GM19324 (cell line): ENCODE results near the gene CD2AP.
"Not testable (repeated sequence)": the region's sequence is repeated elsewhere in the genome, so short reads cannot be mapped to it uniquely, and the experiment has no call there.

ENCODE experiments used
- ATAC-seq: cut with Tn5 transposase; IDR thresholded peaks from one replicate; pipeline ENCODE4 v1.9.1; 2021; ENCODE audit warnings: mild to moderate bottlenecking, moderate library complexity; ENCODE audit not compliant: unreplicated experiment, low FRiP score

Gene CD2AP

DNA sequence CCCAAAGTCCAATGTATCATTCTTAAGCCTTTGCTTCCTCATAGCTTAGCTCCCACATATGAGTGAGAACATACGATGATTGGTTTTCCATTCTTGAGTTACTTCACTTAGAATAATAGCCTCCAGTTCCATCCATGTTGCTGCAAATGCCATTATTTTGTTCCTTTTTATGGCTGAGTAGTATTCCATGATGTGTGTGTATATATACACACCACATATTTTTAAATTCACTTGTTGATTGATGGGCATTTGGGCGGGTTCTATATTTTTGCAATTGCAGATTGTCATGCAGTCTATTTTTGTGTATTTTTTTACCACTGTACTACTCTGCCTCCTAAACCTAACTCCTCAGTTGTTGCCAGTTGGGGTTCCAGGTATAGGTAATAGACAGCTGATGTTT lies 74.7 kb downstream of the CD2AP start:
- ATAC-seq = no peak

- ATAC-seq = not testable (repeated sequence)
These were observed 75.7 kb downstream of the CD2AP start for GRCh38 chr6:47553243-47553642.

- ATAC-seq = not testable (repeated sequence)
These were observed 78.9 kb downstream of the CD2AP start for GRCh38 chr6:47556459-47556858.

- no peak for ATAC-seq
These were observed 85.6 kb downstream of the CD2AP start for GRCh38 chr6:47563162-47563561.

GRCh38 chr6:47566602-47567001 lies 89.0 kb downstream of the CD2AP start:
- ATAC-seq = not testable (repeated sequence)

DNA sequence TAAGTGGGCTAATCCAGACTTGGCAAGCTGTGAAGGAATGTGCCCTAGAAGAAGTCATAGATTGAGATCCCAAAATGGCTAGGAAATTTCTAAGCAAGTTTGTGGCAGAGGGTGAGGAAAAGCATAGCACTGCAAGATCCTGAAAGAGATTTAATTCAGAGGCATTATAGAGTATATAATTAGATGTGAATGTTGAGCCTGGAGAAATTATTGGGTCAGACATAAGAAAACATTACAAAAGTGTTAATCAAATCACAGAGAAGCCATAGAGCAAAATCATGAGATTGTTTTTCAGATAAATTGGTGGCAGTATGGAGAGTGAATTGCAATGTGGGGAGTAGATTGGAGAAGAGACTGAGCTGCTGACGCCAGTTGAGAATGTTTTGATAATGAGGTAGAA lies 90.0 kb downstream of the CD2AP start:
- no peak for ATAC-seq

DNA sequence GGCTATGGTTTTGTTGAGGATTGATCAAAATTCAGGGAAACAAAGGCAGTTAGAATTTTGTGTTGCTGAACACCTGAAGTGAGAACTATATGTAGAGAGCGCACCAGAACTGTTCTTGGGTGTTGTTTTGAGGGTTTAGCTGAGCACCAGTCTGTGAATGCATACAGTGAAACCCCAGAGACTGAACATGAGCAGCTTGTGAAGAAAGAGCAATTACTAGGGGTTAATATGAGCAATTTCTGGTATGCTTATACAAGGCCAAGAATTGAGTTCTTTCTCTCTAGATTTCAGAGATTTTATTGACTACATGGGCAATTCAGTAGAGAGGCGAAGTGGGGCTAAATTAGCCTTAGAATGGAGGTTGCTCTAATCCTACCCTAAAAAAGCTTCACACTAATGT lies 93.9 kb downstream of the CD2AP start:
- ATAC-seq = no peak

GRCh38 chr6:47573109-47573508 lies 95.5 kb downstream of the CD2AP start:
- no peak for ATAC-seq

DNA sequence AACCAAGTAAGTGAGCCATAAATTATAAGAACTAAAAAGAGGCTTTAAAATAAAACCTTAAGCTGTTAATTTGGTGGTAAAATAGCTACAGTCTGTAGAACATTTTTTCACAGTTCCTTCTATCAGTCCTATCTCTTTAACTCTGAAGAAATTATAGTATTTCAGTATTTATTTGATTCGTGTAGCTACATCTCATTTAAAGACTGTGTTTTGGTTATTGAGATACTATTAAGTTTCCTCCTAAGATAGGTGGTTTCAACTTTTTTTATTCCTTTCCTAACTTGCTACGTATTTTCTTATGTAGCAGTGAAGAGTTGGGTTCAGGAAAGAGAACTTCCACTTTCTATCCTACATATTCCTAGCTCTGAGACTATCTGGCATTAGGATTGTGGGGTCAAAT lies 97.2 kb downstream of the CD2AP start:
- ATAC-seq = no peak

DNA sequence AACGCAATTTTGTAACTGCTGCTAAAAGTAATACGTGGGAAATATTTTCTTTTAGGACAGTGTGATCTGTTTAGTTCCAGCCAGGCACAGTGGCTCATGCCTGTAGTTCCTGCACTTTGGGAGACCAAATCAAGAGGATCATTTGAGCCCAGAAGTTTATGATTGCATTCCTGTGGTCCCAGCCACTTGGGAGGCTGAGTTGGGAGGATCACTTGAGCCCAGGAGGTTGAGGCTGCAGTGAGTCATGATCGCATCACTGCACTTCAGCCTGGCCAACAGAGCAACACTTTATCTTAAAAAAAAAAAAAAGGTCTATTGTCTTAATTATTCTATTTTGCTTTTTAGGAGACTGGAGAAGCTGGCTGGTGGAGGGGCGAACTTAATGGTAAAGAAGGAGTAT lies 101.5 kb downstream of the CD2AP start:
- ATAC-seq = no peak

- peak; percentile 73 for ATAC-seq
These were observed 104.0 kb downstream of the CD2AP start for GRCh38 chr6:47581591-47581990.

DNA sequence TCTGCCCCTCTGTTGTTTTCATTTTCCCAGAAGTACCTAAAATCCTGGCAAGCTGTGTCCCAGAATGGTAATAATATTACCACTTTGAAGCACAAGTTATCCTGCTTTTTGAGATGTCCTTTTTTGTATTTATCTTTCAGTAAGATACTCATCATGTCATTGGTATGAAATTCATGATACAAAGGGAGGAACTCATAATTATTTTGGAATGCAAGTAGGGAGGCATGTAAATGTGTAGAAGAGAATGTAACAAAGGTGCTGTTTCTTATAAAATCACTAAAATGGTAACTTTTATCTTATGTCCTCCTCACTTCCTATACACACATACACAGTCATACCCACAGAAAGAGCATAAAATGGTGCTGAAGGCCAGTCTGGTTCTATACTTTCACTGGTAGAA lies 109.9 kb downstream of the CD2AP start:
- no peak for ATAC-seq

GRCh38 chr6:47592131-47592840 lies 114.7 kb downstream of the CD2AP start:
- no peak for ATAC-seq

DNA sequence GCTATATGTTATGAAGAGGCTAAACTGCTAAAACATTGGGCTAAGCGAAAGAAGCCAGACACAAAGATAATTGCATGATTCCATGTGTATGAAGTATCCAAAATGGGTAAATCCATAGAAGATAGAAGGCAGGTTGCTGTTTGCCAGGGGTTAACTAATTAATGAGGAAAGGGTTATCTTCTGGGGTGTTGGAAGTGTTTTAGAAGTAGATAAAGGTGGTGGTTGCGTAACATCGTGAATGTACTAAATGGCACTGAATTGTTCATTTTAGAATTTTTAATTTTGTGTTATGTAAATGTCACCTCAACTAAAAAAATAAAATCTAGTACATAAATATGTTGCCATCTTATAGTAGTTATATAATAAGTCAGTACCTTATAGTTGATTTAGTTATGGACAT lies 116.4 kb downstream of the CD2AP start:
- ATAC-seq = no peak

- ATAC-seq = no peak
These were observed 118.2 kb downstream of the CD2AP start for GRCh38 chr6:47595785-47596184.

DNA sequence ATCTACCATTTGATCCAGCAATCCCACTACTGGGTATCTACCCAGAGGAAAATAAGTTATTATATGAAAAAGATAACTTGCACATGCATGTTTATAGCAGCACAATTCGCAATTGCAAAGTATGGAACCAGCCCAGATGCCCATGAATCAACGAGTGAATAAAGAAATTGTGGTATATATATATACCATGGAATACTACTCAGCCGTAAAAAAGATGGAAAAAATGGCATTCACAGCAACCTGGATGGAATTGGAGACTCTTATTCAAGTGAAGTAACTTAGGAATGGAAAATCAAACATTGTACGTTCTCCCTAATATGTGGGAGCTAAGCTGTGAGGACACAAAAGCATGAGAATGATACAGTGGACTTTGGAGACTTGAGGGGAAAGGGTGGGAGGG lies 120.8 kb downstream of the CD2AP start:
- no peak for ATAC-seq

GRCh38 chr6:47599512-47599911 lies 121.9 kb downstream of the CD2AP start:
- no peak for ATAC-seq

DNA sequence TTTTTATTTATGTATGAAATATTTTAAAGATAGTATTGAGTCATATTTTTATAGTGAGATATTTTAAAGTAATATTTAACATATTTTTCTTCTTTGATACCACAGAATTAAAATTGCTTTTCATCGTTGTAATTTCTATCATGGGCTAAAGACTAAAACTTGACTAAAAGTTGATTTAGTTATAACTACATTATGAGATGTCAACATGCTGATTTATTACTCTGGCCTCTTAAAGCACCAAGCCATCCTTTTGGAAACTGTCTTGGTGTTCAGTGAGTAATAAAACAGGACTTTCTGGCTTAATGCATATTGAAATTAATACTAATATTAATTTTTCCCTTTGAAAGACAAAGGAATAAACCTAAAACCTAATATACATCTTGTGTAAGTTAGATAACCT lies 125.6 kb downstream of the CD2AP start:
- ATAC-seq = no peak

- ATAC-seq = no peak
These were observed 126.4 kb downstream of the CD2AP start for GRCh38 chr6:47603995-47604394.

DNA sequence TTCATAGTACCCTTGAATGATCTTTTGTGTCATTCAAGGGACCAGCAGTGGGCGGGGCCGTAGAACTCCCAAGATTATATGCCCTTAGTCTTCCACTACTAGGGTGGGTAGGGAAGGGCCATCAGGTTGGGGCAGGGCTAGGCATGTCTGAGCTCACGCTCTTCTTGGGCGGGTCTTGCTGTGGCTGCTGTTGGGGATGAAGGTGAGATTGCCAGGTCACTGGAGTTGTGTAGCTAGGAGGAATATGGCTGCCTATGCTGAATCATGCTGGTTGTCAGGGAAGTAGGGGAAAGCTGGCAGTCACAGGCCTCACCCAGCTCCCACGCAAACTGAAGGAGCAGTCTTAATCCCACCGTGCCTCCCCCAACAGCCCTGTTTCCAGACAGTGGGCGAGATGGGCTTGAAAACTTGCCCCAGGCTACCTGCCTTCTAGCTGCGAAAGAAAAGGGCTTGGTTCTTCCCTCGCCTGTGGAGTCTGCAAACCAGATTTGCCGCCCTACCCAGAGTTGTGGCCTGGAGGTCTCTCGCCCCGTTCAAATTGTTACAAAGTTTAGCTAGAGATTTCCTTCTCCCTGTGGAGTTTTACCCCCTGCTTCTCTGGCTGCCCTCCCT lies 144.4 kb downstream of the CD2AP start:
- ATAC-seq = no peak

DNA sequence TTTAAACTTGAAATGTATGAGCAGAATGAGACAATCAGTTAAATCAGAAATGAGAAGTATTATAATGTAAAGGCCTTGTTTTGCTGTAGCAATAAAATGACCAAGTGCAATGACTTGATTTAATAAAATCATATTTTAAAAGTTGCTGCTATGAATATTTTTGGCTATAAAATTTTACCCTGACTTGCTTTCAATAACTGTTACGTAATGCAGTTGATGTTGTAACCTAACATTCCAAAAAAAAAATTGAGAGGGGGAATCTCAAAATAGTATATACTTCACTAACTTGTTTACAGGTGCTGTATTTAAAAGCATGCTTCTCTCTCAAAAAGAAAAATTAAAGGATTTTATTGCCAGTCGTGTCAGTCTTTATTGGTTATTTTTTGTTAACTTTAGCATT lies 149.2 kb downstream of the CD2AP start:
- ATAC-seq = no peak

DNA sequence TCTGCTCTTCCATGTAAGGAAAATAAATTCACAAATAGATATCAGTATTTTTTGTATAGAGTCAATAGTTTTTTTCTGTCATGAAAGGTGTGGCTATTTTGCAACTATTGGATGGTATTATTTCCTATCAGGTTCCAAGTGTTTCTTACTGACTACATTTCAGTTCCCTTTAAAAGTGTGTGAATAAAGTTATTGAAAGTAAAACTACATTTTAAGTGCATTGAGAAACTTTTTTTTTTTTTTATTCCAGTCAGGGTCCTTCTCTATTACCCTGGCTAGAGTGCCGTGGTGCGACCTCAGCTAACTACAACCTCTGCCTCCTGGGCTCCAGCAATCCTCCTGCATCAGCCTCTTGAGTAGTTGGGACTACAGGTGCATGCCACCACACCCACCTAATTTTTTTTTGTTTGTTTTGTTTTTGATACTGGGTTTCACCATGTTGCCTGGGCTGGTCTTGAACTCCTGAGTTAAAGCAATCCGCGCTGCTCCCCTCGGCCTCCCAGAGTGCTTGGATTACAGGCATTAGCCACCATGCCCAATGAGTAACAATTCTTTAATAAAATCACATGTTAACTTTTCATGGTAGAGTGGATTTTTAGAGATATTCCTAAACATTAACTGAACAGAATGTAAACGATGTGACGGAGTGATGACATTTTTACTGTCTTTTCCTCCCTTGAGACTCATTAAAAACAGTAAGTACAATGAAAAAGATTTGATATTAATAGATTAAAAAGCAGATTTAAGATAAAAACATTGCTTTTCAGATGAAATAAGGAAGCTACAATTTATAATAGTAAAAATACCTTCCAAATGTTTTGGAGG lies 151.1 kb downstream of the CD2AP start:
- ATAC-seq = no peak
